Esophagus squamous epithelium (tissue), 5 donors: ENCODE results near the gene GDPD1. TPM values are rescaled to one million over a fixed set of nuclear protein-coding genes. Genes with fewer than 3 reads are reported as not detected.

ENCODE experiments used
- DNase-seq: peaks from one replicate; lab custom pipeline; 2025; lab: John Stamatoyannopoulos, UW
- H3K27ac ChIP-seq, 4 donors: fragments of 200-600 bp; sonication (generic); one replicate each; pipeline ENCODE4 v1.5.1; 2016 to 2019; ENCODE audit warnings: mild to moderate bottlenecking in 1 of 4
- H3K27me3 ChIP-seq, 4 donors: fragments of 200-600 bp; sonication (generic); 1 replicate in 3 of 4; 2 replicates in 1 of 4; pipeline versions ENCODE4 v1.5.1 to v1.6.0; 2017 to 2021; ENCODE audit warnings: antibody characterized with exemption in 1 of 4
- H3K36me3 ChIP-seq, 3 donors: fragments of 200-600 bp; sonication (generic); one replicate each; pipeline ENCODE4 v1.5.1; 2016 to 2019
- H3K4me1 ChIP-seq, 3 donors: fragments of 200-600 bp; sonication (generic); one replicate each; pipeline ENCODE4 v1.5.1; 2017 to 2019
- H3K4me3 ChIP-seq, 4 donors: fragments of 200-600 bp; sonication (generic); 1 replicate in 3 of 4; 2 replicates in 1 of 4; pipeline ENCODE4 v1.5.1; 2016 to 2019; ENCODE audit warnings: mild to moderate bottlenecking in 2 of 4, moderate library complexity in 1 of 4
- H3K9me3 ChIP-seq, 3 donors: fragments of 200-600 bp; sonication (generic); one replicate each; pipeline ENCODE4 v1.5.1; 2016 to 2019
- POLR2A ChIP-seq, 4 donors: fragments of 450-650 bp; IDR thresholded peaks; one replicate each; pipeline ENCODE4 v1.6.1; 2017; ENCODE audit warnings: antibody characterized with exemption in 4 of 4, mild to moderate bottlenecking in 4 of 4, moderate library complexity in 3 of 4
- WGBS, 2 donors: methylation state at CpG; one replicate each; pipeline ENCODE4 v1.1.5; 2018; 5-methylcytosine and 5-hydroxymethylcytosine counted together
- intact Hi-C: fragments of 100-400 bp; cut with DNase I; formaldehyde crosslinking; loops from one replicate; pipeline ENCODE4 v1.15.0; 2022
- small RNA-seq, 4 donors: library from RNA; depleted of rRNA; stranded (forward); fragments of <200 nt; gene quantifications; one replicate each; pipeline ENCODE3, GENCODE V24; 2016
- total RNA-seq, 4 donors: library from RNA; depleted of rRNA; stranded (reverse); fragments of >200 nt; gene quantifications; one replicate each; pipeline ENCODE4 v1.1.0, GENCODE V29; 2016
- TF ChIP-seq, protein P1 (sequence below), 6 experiments: fragments of 450-650 bp in 4 of 6; fragments of 200-600 bp in 2 of 6; sonication (generic) in 2 of 6; IDR thresholded peaks; one replicate each; pipeline ENCODE4 v1.5.1; 2016 to 2019; ENCODE audit warnings: antibody characterized with exemption in 6 of 6, mild to moderate bottlenecking in 4 of 6, moderate library complexity in 4 of 6
- donor health status: DM: yes; HTN: yes; CAD: no.

GDPD1 gene
- total RNA-seq, 4 donors from 2014 or later: 0.59 to 2.0 (median 1.9) TPM; not detected in 1

DNA sequence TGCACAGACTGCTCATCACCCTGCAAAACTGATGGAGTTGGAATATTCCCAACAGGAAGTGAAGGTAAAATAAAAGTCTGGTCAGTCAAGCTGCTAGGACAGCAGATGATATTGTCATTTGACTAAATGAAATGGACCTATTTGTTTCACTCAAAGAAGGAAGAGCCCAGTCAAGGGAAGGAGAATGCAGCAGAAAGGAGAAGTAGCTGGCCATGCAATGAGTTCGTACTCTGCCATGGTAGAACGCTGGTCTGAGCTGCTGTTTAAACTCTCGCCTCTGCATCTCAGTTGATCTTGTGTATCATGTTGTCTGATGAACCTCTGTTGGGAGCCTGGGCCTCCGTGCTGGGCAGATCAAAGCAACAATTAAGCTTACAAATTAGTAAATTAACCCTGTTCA is 95.6 kb downstream of the GDPD1 start:
- Histone ChIP-seq H3K27ac (no peak overlapping the region), H3K27me3 (no peaks in the 10 kb centered on the region), H3K36me3 (no peaks in the 10 kb centered on the region), H3K4me3 (no peak overlapping the region), H3K9me3 (no peaks in the 10 kb centered on the region), H3K4me1 (peaks cover 0 to 4% (median under 1%) of the 10 kb centered on the region in 3 donors)
- intact Hi-C loops: no loop called here
- DNase-seq: no peak
- TF ChIP-seq, protein P1, sequence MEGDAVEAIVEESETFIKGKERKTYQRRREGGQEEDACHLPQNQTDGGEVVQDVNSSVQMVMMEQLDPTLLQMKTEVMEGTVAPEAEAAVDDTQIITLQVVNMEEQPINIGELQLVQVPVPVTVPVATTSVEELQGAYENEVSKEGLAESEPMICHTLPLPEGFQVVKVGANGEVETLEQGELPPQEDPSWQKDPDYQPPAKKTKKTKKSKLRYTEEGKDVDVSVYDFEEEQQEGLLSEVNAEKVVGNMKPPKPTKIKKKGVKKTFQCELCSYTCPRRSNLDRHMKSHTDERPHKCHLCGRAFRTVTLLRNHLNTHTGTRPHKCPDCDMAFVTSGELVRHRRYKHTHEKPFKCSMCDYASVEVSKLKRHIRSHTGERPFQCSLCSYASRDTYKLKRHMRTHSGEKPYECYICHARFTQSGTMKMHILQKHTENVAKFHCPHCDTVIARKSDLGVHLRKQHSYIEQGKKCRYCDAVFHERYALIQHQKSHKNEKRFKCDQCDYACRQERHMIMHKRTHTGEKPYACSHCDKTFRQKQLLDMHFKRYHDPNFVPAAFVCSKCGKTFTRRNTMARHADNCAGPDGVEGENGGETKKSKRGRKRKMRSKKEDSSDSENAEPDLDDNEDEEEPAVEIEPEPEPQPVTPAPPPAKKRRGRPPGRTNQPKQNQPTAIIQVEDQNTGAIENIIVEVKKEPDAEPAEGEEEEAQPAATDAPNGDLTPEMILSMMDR (IDR thresholded peaks at IDR 0.05): no peak
- TF ChIP-seq POLR2A (IDR thresholded peaks at IDR 0.05): no peak
- 63 to 76% methylated on average over 4 of the region's 4 CpGs for WGBS, 2 donors

Small RNA genes within 50 kb of the gene (small RNA-seq; reads per million reads assigned to genes)
- gene RF00019 (0 reads per million in 4 donors), gene SNRPGP17 (0 reads per million in 4 donors)

Other genes with a start within 250 kb of the GDPD1 start
- 10 to 100 TPM in 3 of 4 donors, 1 to 10 TPM in 1; 6.6 to 19.5 (median 17.1) TPM for gene TRIM37, start 113.6 kb upstream of the GDPD1 start, total RNA-seq
- gene SKA2, start 65.3 kb upstream of the GDPD1 start, total RNA-seq: 10 to 100 TPM; 12.5 to 57.2 (median 37.6) TPM
- 10 to 100 TPM in 2 of 4 donors, 1 to 10 TPM in 2; 5.1 to 13.4 (median 9.5) TPM for gene PRR11, start 64.8 kb upstream of the GDPD1 start, total RNA-seq
- gene SMG8, start 10.5 kb upstream of the GDPD1 start, total RNA-seq: 10 to 100 TPM in 3 of 4 donors, 1 to 10 TPM in 1; 5.6 to 14.7 (median 12.6) TPM
- 10 to 100 TPM in 2 of 4 donors, 1 to 10 TPM in 2; 5.5 to 18.3 (median 11.2) TPM for gene YPEL2, start 111.1 kb downstream of the GDPD1 start, total RNA-seq